ENCODE measurements around the gene TADA2A.

TADA2A gene

DNA sequence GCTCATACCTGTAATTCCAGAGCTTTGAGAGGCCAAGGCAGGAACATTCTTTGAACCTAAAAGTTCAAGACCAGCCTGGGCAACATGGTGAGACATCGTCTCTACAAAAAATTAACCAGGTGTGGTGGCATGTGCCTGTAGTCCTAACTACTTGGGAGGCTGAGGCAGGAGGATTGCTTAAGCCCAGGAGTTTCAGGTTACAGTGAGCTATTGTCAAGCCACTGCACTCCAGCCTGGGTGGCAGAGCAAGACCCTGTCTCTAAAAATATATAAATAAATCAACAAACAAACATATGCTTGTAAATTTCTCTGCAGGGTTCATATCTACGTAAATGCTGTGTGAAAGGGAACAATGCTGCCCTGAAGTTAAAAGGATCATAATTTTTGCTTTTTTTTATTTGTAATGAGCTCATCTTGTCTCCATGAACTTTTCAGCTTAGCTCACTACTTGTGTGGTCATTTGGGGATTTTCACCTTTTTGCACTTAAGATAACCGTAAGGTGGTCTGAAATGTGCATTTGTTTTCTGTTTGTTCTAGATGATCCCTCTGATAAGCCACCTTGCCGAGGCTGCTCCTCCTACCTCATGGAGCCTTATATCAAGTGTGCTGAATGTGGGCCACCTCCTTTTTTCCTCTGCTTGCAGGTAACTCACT lies 16.4 kb downstream of the TADA2A start (continued):
- TF ChIP-seq ZNF202 (tag by site-specific recombination; IDR thresholded peaks at IDR 0.05; ENCODE audit: borderline replicate concordance) (no peak), ZNF174 (tag by site-specific recombination; IDR thresholded peaks at IDR 0.05) (no peak), ZNF558 (tag by site-specific recombination; IDR thresholded peaks at IDR 0.05) (no peak), ZFP69B (tag by site-specific recombination; IDR thresholded peaks at IDR 0.05) (no peak), YY1 (tag by site-specific recombination; IDR thresholded peaks at IDR 0.05) (no peak), ZNF404 (tag by site-specific recombination; IDR thresholded peaks at IDR 0.05) (no peak), HOXA7 (CRISPR knock-in tag; IDR thresholded peaks at IDR 0.05; ENCODE audit: borderline replicate concordance) (no peak)

DNA sequence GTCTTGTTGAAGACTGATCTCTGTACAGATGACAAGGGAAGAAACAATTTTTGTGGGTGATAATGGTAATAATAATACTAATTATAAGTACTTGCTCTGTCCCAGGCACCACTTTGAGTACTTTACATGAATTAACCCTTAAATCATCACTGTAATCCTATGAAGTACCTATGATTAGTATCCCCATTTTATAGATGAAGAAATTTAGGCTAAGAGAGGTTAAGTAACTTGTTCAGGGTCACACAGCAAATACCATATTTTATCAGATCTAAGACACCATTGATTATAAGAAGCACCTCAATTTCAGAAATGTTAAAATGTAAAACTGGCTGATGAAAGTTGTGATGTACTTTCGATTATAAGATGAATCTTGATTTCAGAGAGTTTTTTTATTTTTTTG lies 18.6 kb downstream of the TADA2A start:
- H3K36me3 ChIP-seq (ENCODE audit: control insufficient read depth in 2 of 2, insufficient read depth in 1 of 2, low read length in 2 of 2): peaks cover 71 to 76% of the 10 kb centered on the region in 2 experiments
- CTCF ChIA-PET: interaction anchor here (2.5 to 2.8 kb wide), 2 partner anchors 13 kb away, joined by 8 to 11 read pairs; no protein-coding TSS in a partner anchor
- POLR2A ChIA-PET: no interaction called here
- TF ChIP-seq ZNF768 (tag by site-specific recombination; IDR thresholded peaks at IDR 0.05): peak; percentile 56; the same call in 1 of the 2 replicates
- TF ChIP-seq PRDM1 (tag by site-specific recombination; IDR thresholded peaks at IDR 0.05): peak; percentile 56
- TF ChIP-seq, protein P1, sequence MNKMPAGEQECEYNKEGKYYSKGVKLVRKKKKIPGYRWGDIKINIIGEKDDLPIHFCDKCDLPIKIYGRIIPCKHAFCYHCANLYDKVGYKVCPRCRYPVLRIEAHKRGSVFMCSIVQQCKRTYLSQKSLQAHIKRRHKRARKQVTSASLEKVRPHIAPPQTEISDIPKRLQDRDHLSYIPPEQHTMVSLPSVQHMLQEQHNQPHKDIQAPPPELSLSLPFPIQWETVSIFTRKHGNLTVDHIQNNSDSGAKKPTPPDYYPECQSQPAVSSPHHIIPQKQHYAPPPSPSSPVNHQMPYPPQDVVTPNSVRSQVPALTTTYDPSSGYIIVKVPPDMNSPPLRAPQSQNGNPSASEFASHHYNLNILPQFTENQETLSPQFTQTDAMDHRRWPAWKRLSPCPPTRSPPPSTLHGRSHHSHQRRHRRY (tag by site-specific recombination; IDR thresholded peaks at IDR 0.05): no peak
- no peak for TF ChIP-seq ZNF112 (tag by site-specific recombination; IDR thresholded peaks at IDR 0.05)
- peaks cover 5% of the 10 kb centered on the region; the same call in 1 of the 2 replicates for H3K4me1 ChIP-seq (ENCODE audit: control insufficient read depth, insufficient read depth, low read length)
- no peaks in the 10 kb centered on the region for H3K9me3 ChIP-seq (ENCODE audit: control insufficient read depth, insufficient read depth, low read depth, low read length)
- H3K4me3 ChIP-seq (ENCODE audit: low read depth, low read length): no peak overlapping the region
- H3K27ac ChIP-seq (ENCODE audit: extremely low read depth, low read depth, low read length): no peak overlapping the region

DNA sequence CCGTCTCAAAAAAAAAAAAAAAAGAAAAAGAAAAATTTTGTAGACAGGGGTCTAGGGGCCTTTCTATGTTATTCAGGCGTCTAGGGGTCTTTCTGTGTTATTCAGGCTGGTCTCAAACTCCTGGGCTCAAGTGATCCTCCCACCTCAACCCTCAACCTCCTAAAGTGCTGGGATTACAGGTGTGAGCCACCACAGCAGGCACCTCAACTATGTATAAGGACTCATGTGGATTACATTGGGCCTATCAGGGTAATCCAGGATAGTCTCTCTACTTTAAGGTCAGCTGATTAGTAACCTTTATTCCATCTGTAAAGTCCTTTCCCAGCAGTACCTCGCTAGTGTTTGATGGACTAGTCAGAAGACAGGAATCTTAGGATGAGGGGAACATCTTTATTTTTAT lies 22.4 kb downstream of the TADA2A start:
- ChIA-PET CTCF (interaction anchor here (0.7 kb wide), 1 partner anchor 52 kb away, joined by 6 read pairs; no protein-coding TSS in a partner anchor), POLR2A (interaction anchor here (0.8 kb wide), 1 partner anchor 10 kb away, joined by 4 read pairs; no protein-coding TSS in a partner anchor)
- no peak overlapping the region for H3K27ac ChIP-seq (ENCODE audit: extremely low read depth, low read depth, low read length)

DNA sequence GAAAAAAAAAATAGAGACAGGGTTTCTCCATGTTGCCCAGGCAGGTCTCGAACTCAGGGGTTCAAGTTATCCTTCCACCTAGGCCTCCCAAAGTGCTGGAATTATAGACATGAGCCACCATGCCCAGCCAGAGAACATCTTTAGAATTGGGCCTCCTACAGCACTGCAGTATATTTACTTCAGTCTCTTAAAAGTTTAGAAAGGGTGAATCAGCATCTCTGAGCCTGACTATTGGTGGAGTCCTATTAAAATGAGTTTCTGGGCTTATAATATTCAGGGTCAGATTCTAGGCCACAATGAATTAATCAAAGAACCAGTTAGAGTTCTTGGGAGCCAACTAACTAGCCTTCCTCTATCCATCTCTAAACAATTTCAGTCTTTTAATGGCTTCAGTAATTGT lies 22.8 kb downstream of the TADA2A start:
- Histone ChIP-seq H3K27ac (ENCODE audit: extremely low read depth, low read depth, low read length) (no peak overlapping the region), H3K36me3 (ENCODE audit: control insufficient read depth in 2 of 2, insufficient read depth in 1 of 2, low read length in 2 of 2) (peaks cover 65 to 77% of the 10 kb centered on the region in 2 experiments), H3K4me1 (ENCODE audit: control insufficient read depth, insufficient read depth, low read length) (no peaks in the 10 kb centered on the region), H3K4me3 (ENCODE audit: low read depth, low read length) (no peak overlapping the region), H3K9me3 (ENCODE audit: control insufficient read depth, insufficient read depth, low read depth, low read length) (no peaks in the 10 kb centered on the region)
- ChIA-PET CTCF (interaction anchor here (0.6 to 1.4 kb wide), 3 partner anchors 9 to 341 kb away, joined by 3 to 9 read pairs (median 3); no protein-coding TSS in a partner anchor), POLR2A (interaction anchor here (1.4 kb wide), 1 partner anchor 59 kb away, joined by 3 read pairs; no protein-coding TSS in a partner anchor)
- no peak for TF ChIP-seq ZNF211 (tag by site-specific recombination; IDR thresholded peaks at IDR 0.05; ENCODE audit: low read depth)
- no peak for TF ChIP-seq ZBTB48 (tag by site-specific recombination; IDR thresholded peaks at IDR 0.05)
- TF ChIP-seq, protein P2, sequence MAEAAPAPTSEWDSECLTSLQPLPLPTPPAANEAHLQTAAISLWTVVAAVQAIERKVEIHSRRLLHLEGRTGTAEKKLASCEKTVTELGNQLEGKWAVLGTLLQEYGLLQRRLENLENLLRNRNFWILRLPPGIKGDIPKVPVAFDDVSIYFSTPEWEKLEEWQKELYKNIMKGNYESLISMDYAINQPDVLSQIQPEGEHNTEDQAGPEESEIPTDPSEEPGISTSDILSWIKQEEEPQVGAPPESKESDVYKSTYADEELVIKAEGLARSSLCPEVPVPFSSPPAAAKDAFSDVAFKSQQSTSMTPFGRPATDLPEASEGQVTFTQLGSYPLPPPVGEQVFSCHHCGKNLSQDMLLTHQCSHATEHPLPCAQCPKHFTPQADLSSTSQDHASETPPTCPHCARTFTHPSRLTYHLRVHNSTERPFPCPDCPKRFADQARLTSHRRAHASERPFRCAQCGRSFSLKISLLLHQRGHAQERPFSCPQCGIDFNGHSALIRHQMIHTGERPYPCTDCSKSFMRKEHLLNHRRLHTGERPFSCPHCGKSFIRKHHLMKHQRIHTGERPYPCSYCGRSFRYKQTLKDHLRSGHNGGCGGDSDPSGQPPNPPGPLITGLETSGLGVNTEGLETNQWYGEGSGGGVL (tag by site-specific recombination; IDR thresholded peaks at IDR 0.05): no peak
- TF ChIP-seq ZNF664 (tag by site-specific recombination; IDR thresholded peaks at IDR 0.05): no peak
- TF ChIP-seq ZNF175 (tag by site-specific recombination; IDR thresholded peaks at IDR 0.05): no peak
- TF ChIP-seq, protein P3, sequence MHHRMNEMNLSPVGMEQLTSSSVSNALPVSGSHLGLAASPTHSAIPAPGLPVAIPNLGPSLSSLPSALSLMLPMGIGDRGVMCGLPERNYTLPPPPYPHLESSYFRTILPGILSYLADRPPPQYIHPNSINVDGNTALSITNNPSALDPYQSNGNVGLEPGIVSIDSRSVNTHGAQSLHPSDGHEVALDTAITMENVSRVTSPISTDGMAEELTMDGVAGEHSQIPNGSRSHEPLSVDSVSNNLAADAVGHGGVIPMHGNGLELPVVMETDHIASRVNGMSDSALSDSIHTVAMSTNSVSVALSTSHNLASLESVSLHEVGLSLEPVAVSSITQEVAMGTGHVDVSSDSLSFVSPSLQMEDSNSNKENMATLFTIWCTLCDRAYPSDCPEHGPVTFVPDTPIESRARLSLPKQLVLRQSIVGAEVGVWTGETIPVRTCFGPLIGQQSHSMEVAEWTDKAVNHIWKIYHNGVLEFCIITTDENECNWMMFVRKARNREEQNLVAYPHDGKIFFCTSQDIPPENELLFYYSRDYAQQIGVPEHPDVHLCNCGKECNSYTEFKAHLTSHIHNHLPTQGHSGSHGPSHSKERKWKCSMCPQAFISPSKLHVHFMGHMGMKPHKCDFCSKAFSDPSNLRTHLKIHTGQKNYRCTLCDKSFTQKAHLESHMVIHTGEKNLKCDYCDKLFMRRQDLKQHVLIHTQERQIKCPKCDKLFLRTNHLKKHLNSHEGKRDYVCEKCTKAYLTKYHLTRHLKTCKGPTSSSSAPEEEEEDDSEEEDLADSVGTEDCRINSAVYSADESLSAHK (tag by site-specific recombination; IDR thresholded peaks at IDR 0.05): no peak
- TF ChIP-seq, protein P4, sequence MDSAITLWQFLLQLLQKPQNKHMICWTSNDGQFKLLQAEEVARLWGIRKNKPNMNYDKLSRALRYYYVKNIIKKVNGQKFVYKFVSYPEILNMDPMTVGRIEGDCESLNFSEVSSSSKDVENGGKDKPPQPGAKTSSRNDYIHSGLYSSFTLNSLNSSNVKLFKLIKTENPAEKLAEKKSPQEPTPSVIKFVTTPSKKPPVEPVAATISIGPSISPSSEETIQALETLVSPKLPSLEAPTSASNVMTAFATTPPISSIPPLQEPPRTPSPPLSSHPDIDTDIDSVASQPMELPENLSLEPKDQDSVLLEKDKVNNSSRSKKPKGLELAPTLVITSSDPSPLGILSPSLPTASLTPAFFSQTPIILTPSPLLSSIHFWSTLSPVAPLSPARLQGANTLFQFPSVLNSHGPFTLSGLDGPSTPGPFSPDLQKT (IDR thresholded peaks at IDR 0.05; ENCODE audit: borderline replicate concordance, low read depth, low read length): no peak
- TF ChIP-seq OVOL3 (tag by site-specific recombination; IDR thresholded peaks at IDR 0.05): no peak

More for the DNA sequence above, 22.4 kb downstream of the TADA2A start:
- TF ChIP-seq ZNF776 (tag by site-specific recombination; IDR thresholded peaks at IDR 0.05; ENCODE audit: borderline replicate concordance) (no peak), GLI4 (tag by site-specific recombination; IDR thresholded peaks at IDR 0.05) (no peak), ZNF16 (tag by site-specific recombination; IDR thresholded peaks at IDR 0.05; ENCODE audit: low read depth) (no peak), KLF8 (tag by site-specific recombination; IDR thresholded peaks at IDR 0.05) (no peak), ZNF223 (tag by site-specific recombination; IDR thresholded peaks at IDR 0.05) (no peak), ZNF221 (tag by site-specific recombination; IDR thresholded peaks at IDR 0.05; ENCODE audit: borderline replicate concordance) (no peak), ZNF501 (tag by site-specific recombination; IDR thresholded peaks at IDR 0.05) (no peak)
- TF ChIP-seq, protein P5, sequence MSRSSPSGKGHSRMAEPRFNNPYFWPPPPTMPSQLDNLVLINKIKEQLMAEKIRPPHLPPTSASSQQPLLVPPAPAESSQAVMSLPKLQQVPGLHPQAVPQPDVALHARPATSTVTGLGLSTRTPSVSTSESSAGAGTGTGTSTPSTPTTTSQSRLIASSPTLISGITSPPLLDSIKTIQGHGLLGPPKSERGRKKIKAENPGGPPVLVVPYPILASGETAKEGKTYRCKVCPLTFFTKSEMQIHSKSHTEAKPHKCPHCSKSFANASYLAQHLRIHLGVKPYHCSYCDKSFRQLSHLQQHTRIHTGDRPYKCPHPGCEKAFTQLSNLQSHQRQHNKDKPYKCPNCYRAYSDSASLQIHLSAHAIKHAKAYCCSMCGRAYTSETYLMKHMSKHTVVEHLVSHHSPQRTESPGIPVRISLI (tag by site-specific recombination; IDR thresholded peaks at IDR 0.05): no peak
- Histone ChIP-seq H3K36me3 (ENCODE audit: control insufficient read depth in 2 of 2, insufficient read depth in 1 of 2, low read length in 2 of 2) (peaks cover 65 to 79% of the 10 kb centered on the region in 2 experiments), H3K4me1 (ENCODE audit: control insufficient read depth, insufficient read depth, low read length) (no peaks in the 10 kb centered on the region), H3K4me3 (ENCODE audit: low read depth, low read length) (no peak overlapping the region), H3K9me3 (ENCODE audit: control insufficient read depth, insufficient read depth, low read depth, low read length) (no peaks in the 10 kb centered on the region)

Data from HEK293 (cell line).